Measurements from ENCODE around the gene CD247.

CD247 gene

GRCh38 chr1:167456926-167457325 lies 61.4 kb downstream of the CD247 start:
- no peak for TF ChIP-seq CTCF (IDR thresholded peaks at IDR 0.05; ENCODE audit: insufficient read depth, low read depth, low read length, missing control alignments)
- no peak overlapping the region for H3K4me3 ChIP-seq (ENCODE audit: low read depth, low read length)
- no peak for DNase-seq (ENCODE audit: low read depth)

- DNase-seq (ENCODE audit: low read depth) = no peak
- no peak overlapping the region for H3K4me3 ChIP-seq (ENCODE audit: low read depth, low read length)
- no peak for TF ChIP-seq CTCF (IDR thresholded peaks at IDR 0.05; ENCODE audit: insufficient read depth, low read depth, low read length, missing control alignments)
Measured at GRCh38 chr1:167456524-167456923, 61.8 kb downstream of the CD247 start.

- DNase-seq (ENCODE audit: low read depth) = peak; percentile 69
- no peak for TF ChIP-seq CTCF (IDR thresholded peaks at IDR 0.05; ENCODE audit: insufficient read depth, low read depth, low read length, missing control alignments)
- peak overlapping the region; percentile 76 for H3K4me3 ChIP-seq (ENCODE audit: low read depth, low read length)
Measured at GRCh38 chr1:167455786-167456446, 62.4 kb downstream of the CD247 start.

- H3K4me3 ChIP-seq (ENCODE audit: low read depth, low read length) = peak overlapping the region; percentile 76
- TF ChIP-seq CTCF (IDR thresholded peaks at IDR 0.05; ENCODE audit: insufficient read depth, low read depth, low read length, missing control alignments) = no peak
- peak; percentile 73 for DNase-seq (ENCODE audit: low read depth)
Measured at GRCh38 chr1:167454894-167455785, 63.2 kb downstream of the CD247 start.

- DNase-seq (ENCODE audit: low read depth) = no peak
- TF ChIP-seq CTCF (IDR thresholded peaks at IDR 0.05; ENCODE audit: insufficient read depth, low read depth, low read length, missing control alignments) = no peak
- H3K4me3 ChIP-seq (ENCODE audit: low read depth, low read length) = peak overlapping the region; percentile 76
Measured at GRCh38 chr1:167454304-167454893, 63.9 kb downstream of the CD247 start.

- no peak for DNase-seq (ENCODE audit: low read depth)
- no peak overlapping the region for H3K4me3 ChIP-seq (ENCODE audit: low read depth, low read length)
- TF ChIP-seq CTCF (IDR thresholded peaks at IDR 0.05; ENCODE audit: insufficient read depth, low read depth, low read length, missing control alignments) = no peak
Measured at GRCh38 chr1:167453123-167453522, 65.2 kb downstream of the CD247 start.
